GM23338 (cell line): ENCODE data around the gene DHRS13. TPM values are rescaled to one million over a fixed set of nuclear protein-coding genes. Genes with fewer than 3 reads are reported as not detected.
A peak's percentile ranks its signal among the peaks of the same experiment; 100 is the strongest.

ENCODE experiments used
- ATAC-seq: fragments of 200-7000 bp; cut with Tn5 transposase; 3 replicates; pipeline ENCODE4 v1.9.1; 2020
- DNase-seq: peaks from one replicate; pipeline ENCODE4 v3.0.0-alpha.2; 2015; ENCODE audit warnings: low spot score
- H2AFZ ChIP-seq: fragments of 200-600 bp; sonication (generic); 2 replicates; pipeline ENCODE4 v1.8.0; 2016; ENCODE audit warnings: antibody characterized with exemption, mild to moderate bottlenecking, moderate library complexity
- H3F3A ChIP-seq: fragments of 200-600 bp; sonication (generic); replicated peaks from 2 replicates; pipeline ENCODE4 v1.8.0; 2017; ENCODE audit warnings: antibody characterized with exemption, mixed run types, low read depth
- H3K27ac ChIP-seq: fragments of 200-600 bp; sonication (generic); 2 replicates; pipeline ENCODE4 v1.6.1; 2016; ENCODE audit warnings: low read depth
- H3K27me3 ChIP-seq: fragments of 200-600 bp; sonication (generic); 2 replicates; pipeline ENCODE4 v1.8.0; 2016; ENCODE audit warnings: mild to moderate bottlenecking, mixed run types, moderate library complexity; ENCODE audit not compliant: insufficient read depth
- H3K36me3 ChIP-seq: fragments of 200-600 bp; sonication (generic); 2 replicates; pipeline ENCODE4 v1.8.0; 2016; ENCODE audit warnings: mild to moderate bottlenecking; ENCODE audit not compliant: insufficient read depth
- H3K4me1 ChIP-seq: fragments of 200-600 bp; sonication (generic); 2 replicates; pipeline ENCODE4 v1.8.0; 2016; ENCODE audit warnings: mild to moderate bottlenecking, moderate library complexity; ENCODE audit not compliant: insufficient read depth
- H3K4me2 ChIP-seq: fragments of 200-600 bp; sonication (generic); 2 replicates; pipeline ENCODE4 v1.7.1; 2017; ENCODE audit warnings: mixed run types
- H3K4me3 ChIP-seq: fragments of 200-600 bp; sonication (generic); 2 replicates; pipeline ENCODE4 v1.6.1; 2016; ENCODE audit warnings: mixed run types
- H3K79me2 ChIP-seq: fragments of 200-600 bp; sonication (generic); replicated peaks from 2 replicates; pipeline ENCODE4 v1.8.0; 2017; ENCODE audit warnings: mild to moderate bottlenecking; ENCODE audit not compliant: insufficient read depth
- H3K9me2 ChIP-seq: fragments of 200-600 bp; sonication (generic); 2 replicates; pipeline ENCODE4 v1.8.0; 2017; ENCODE audit not compliant: insufficient read depth
- H4K20me1 ChIP-seq: fragments of 200-600 bp; sonication (generic); replicated peaks from 2 replicates; pipeline ENCODE4 v1.8.0; 2017; ENCODE audit warnings: mild to moderate bottlenecking; ENCODE audit not compliant: insufficient read depth
- H3K27ac Mint-ChIP-seq: 2 replicates; pipeline ENCODE4 v1.8.0; 2020; ENCODE audit warnings: inconsistent platforms, mild to moderate bottlenecking, moderate library complexity, mixed read lengths
- H3K27me3 Mint-ChIP-seq: 3 replicates; pipeline ENCODE4 v1.8.0; 2022; ENCODE audit warnings: low read depth, mild to moderate bottlenecking, moderate library complexity, mixed read lengths, inconsistent platforms; ENCODE audit not compliant: insufficient read depth, poor library complexity
- H3K36me3 Mint-ChIP-seq: 3 replicates; pipeline ENCODE4 v1.8.0; 2021; ENCODE audit warnings: low read depth, mild to moderate bottlenecking, inconsistent platforms, moderate library complexity, mixed read lengths
- H3K4me1 Mint-ChIP-seq: 3 replicates; pipeline ENCODE4 v1.8.0; 2020; ENCODE audit warnings: mild to moderate bottlenecking, inconsistent platforms, mixed read lengths
- H3K4me3 Mint-ChIP-seq: 3 replicates; pipeline ENCODE4 v1.8.0; 2021; ENCODE audit warnings: moderate library complexity, mild to moderate bottlenecking, inconsistent platforms, mixed read lengths
- H3K9me3 Mint-ChIP-seq: 3 replicates; pipeline ENCODE4 v1.8.0; 2020; ENCODE audit warnings: moderate library complexity, mild to moderate bottlenecking, inconsistent platforms, mixed read lengths
- CREB1 ChIP-seq: fragments of 250-450 bp; sonication (Bioruptor Pico); IDR thresholded peaks from 2 replicates; pipeline ENCODE4 v1.5.0; 2020; ENCODE audit warnings: low read depth, mild to moderate bottlenecking, moderate library complexity
- JUNB ChIP-seq: IDR thresholded peaks from one replicate; pipeline ENCODE4 v1.6.1; 2016; ENCODE audit warnings: antibody characterized with exemption; ENCODE audit not compliant: unreplicated experiment
- POLR2AphosphoS5 ChIP-seq: IDR thresholded peaks from 2 replicates; pipeline ENCODE4 v1.6.1; 2016; ENCODE audit warnings: antibody characterized with exemption, low read depth
- ZNF114 ChIP-seq: fragments of 250-450 bp; sonication (Bioruptor Pico); IDR thresholded peaks from 2 replicates; pipeline ENCODE4 v1.5.0; 2020; ENCODE audit warnings: mild to moderate bottlenecking, moderate library complexity
- ZNF331 ChIP-seq: fragments of 250-450 bp; sonication (Bioruptor Pico); IDR thresholded peaks from 2 replicates; pipeline ENCODE4 v1.5.0; 2020; ENCODE audit warnings: low read depth, mild to moderate bottlenecking, moderate library complexity
- ZNF462 ChIP-seq: fragments of 250-450 bp; sonication (Bioruptor Pico); IDR thresholded peaks from 2 replicates; pipeline ENCODE4 v1.5.0; 2020; ENCODE audit warnings: mild to moderate bottlenecking, moderate library complexity
- polyA plus RNA-seq: library from polyadenylated mRNA; unstranded; fragments of >200 nt; fragmentation: Nextera tagmentation; extraction: Ambion mirVana; gene quantifications from 2 replicates; pipeline ENCODE4 v1.2.1, GENCODE V29; 2016
- total RNA-seq: library from RNA; depleted of rRNA; stranded (reverse); fragments of >200 nt; shearing (Covaris generic); gene quantifications from 2 replicates; pipeline ENCODE4 v1.2.3, GENCODE V29; 2014
- TF ChIP-seq, protein P1 (sequence below), 2 experiments: fragments of 200-600 bp in 1 of 2; sonication (generic) in 1 of 2; conservative IDR thresholded peaks; 2 replicates each; pipeline versions ENCODE4 v1.5.1 to v1.6.1; 2016 to 2017; ENCODE audit warnings: antibody characterized with exemption in 2 of 2, low read depth in 2 of 2, mild to moderate bottlenecking in 2 of 2, moderate library complexity in 1 of 2

DHRS13 gene
- total and polyA plus RNA-seq, 2 experiments from 2014 or later: 5.4 to 34.2 TPM

- no peak for TF ChIP-seq ZNF462 (CRISPR knock-in tag)
- TF ChIP-seq, protein P1, sequence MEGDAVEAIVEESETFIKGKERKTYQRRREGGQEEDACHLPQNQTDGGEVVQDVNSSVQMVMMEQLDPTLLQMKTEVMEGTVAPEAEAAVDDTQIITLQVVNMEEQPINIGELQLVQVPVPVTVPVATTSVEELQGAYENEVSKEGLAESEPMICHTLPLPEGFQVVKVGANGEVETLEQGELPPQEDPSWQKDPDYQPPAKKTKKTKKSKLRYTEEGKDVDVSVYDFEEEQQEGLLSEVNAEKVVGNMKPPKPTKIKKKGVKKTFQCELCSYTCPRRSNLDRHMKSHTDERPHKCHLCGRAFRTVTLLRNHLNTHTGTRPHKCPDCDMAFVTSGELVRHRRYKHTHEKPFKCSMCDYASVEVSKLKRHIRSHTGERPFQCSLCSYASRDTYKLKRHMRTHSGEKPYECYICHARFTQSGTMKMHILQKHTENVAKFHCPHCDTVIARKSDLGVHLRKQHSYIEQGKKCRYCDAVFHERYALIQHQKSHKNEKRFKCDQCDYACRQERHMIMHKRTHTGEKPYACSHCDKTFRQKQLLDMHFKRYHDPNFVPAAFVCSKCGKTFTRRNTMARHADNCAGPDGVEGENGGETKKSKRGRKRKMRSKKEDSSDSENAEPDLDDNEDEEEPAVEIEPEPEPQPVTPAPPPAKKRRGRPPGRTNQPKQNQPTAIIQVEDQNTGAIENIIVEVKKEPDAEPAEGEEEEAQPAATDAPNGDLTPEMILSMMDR (conservative IDR thresholded peaks at IDR 0.05; ENCODE audit: low read depth in 2 of 2): no peak
- TF ChIP-seq ZNF114: no peak
- no peak for TF ChIP-seq CREB1 (CRISPR knock-in tag)
These were observed 4.0 kb upstream of the DHRS13 start (continued) for GRCh38 chr17:28906706-28907438.

GRCh38 chr17:28906276-28906675 lies 3.4 kb upstream of the DHRS13 start:
- no peak overlapping the region for H3K4me3 Mint-ChIP-seq
- peaks cover 34% of the 10 kb centered on the region for H3K27me3 Mint-ChIP-seq
- Histone ChIP-seq H3K27me3 (no peaks in the 10 kb centered on the region), H4K20me1 (peaks cover 20% of the 10 kb centered on the region), H3K4me3 (no peak overlapping the region), H3F3A (peaks cover 61% of the 10 kb centered on the region), H2AFZ (no peak overlapping the region), H3K36me3 (peaks cover 45% of the 10 kb centered on the region), H3K27ac (0 out of 2 replicates have a peak overlapping the region, but pooled peaks have one; percentile 42), H3K4me2 (no peak overlapping the region), H3K4me1 (peaks cover 38% of the 10 kb centered on the region), H3K79me2 (peaks cover 9% of the 10 kb centered on the region; the same call in 1 of the 2 replicates), H3K9me2 (no peaks in the 10 kb centered on the region)
- ATAC-seq: no peak
- DNase-seq: no peak
- H3K9me3 Mint-ChIP-seq: no peaks in the 10 kb centered on the region; the same call in 2 of the 3 replicates
- H3K36me3 Mint-ChIP-seq: peaks cover 64% of the 10 kb centered on the region
- H3K27ac Mint-ChIP-seq: peak overlapping the region; percentile 57; the same call in 1 of the 2 replicates
- peaks cover 66% of the 10 kb centered on the region for H3K4me1 Mint-ChIP-seq
- TF ChIP-seq ZNF462 (CRISPR knock-in tag) (no peak), CREB1 (CRISPR knock-in tag) (no peak), ZNF331 (CRISPR knock-in tag) (no peak), POLR2AphosphoS5 (no peak), JUNB (no peak)
